PC-9 (cell line): Measurements from ENCODE around the gene WEE2.

Source experiments
- EZH2 ChIP-seq: fragments of 200-600 bp; sonication (generic); IDR thresholded peaks from 2 replicates; pipeline ENCODE4 v1.8.0; 2017; ENCODE audit warnings: antibody characterized with exemption, low read depth
- TF ChIP-seq, protein P1 (sequence below): fragments of 200-600 bp; sonication (generic); conservative IDR thresholded peaks from 2 replicates; pipeline ENCODE4 v1.6.1; 2017; ENCODE audit warnings: mixed run types, antibody characterized with exemption, mild to moderate bottlenecking, moderate library complexity

DNA sequence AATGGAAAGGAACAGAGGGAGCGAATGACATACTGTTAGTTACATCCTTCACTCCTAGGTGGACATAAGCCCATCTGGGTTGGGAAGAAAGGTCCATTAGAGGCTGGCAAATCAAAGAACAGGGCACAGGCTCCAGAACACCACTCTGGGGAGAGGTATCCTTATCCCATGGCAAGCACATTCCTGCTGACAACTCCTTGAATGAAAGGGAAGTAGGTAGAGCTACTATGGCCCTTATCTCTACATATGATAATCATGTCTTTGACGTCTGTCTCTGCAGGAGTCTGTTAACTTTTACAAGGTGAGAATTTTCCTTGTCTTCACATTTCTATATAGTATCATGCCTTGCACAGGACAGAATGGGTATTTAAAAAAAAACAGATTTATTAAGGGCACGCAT lies 16.6 kb upstream of the WEE2 start:
- TF ChIP-seq, protein P1, sequence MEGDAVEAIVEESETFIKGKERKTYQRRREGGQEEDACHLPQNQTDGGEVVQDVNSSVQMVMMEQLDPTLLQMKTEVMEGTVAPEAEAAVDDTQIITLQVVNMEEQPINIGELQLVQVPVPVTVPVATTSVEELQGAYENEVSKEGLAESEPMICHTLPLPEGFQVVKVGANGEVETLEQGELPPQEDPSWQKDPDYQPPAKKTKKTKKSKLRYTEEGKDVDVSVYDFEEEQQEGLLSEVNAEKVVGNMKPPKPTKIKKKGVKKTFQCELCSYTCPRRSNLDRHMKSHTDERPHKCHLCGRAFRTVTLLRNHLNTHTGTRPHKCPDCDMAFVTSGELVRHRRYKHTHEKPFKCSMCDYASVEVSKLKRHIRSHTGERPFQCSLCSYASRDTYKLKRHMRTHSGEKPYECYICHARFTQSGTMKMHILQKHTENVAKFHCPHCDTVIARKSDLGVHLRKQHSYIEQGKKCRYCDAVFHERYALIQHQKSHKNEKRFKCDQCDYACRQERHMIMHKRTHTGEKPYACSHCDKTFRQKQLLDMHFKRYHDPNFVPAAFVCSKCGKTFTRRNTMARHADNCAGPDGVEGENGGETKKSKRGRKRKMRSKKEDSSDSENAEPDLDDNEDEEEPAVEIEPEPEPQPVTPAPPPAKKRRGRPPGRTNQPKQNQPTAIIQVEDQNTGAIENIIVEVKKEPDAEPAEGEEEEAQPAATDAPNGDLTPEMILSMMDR, result no peak
- no peak for TF ChIP-seq EZH2
